GM21576 (cell line): Measurements from ENCODE around the gene ATF7.
"Not testable (repeated sequence)": the region's sequence is repeated elsewhere in the genome, so short reads cannot be mapped to it uniquely, and the experiment has no call there.

Source experiments
- ATAC-seq: cut with Tn5 transposase; IDR thresholded peaks from one replicate; pipeline ENCODE4 v1.9.1; 2021; ENCODE audit warnings: mild to moderate bottlenecking, moderate library complexity; ENCODE audit not compliant: unreplicated experiment

ATF7 gene

DNA sequence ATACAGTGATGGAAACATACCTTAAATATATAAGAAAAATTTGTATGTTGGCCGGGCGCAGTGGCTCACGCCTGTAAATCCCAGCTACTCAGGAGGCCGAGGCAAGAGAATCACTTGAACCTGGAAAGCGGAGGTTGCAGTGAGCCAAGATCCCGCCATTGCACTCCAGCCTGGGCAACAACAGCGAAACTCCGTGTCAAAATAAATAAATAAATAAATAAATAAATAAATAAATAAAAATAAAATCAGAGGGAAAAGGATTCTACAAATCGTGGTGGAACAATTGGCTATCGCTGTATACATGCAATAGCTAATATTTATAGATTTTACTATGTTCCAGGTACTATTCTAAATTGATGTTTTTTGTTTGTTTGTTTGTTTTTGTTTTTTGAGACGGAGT, 1.7 kb upstream of the ATF7 start:
- no peak for ATAC-seq

DNA sequence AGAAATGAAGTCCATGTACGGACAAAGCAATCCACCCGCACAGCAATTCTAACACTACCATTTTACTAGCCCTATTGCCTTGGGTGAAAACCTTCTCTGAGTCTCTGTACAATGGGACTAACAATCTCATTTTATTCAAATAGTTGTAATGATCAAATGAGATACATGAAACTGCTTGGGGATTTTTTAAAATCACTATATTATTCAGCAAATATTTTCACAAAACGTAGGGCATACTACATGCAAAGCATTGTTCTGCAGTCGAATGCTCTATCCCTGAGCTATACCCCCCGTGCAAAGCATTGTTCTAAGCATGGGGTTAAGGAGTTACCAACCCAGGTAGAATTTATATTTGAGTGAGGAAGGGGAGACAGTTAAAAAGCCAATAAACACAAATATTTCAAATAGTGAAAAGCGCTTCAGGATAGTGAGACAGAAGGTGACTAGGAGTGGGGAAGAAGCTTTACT, 554 bp upstream of the ATF7 start:
- ATAC-seq, result no peak

DNA sequence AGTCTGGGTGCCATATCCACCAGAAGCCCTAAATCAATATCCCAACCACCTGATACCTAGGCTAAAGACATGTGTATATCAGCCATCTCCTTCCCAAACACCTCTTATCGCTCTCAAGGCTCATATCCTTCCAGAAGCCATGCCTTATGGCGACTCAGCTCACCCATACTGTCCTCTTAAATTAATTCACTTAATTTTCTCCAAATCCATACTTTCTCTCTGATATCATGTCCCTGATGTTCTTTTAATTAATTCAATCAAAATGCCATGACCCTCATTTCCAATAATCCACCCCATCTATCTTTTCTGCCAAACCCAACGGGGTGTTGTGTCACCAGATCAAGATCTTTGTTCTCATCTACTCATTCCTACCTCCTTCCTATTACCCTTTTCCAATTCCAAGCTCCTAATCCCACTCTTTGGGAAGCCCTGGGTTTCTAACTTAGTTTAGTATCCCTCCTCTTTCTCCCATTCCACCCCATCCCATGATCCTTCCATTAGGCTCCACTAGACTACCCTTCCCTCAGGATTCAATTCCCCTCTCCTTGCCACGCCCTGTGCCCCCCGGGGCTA, 723 bp downstream of the ATF7 start:
- ATAC-seq, result no peak

DNA sequence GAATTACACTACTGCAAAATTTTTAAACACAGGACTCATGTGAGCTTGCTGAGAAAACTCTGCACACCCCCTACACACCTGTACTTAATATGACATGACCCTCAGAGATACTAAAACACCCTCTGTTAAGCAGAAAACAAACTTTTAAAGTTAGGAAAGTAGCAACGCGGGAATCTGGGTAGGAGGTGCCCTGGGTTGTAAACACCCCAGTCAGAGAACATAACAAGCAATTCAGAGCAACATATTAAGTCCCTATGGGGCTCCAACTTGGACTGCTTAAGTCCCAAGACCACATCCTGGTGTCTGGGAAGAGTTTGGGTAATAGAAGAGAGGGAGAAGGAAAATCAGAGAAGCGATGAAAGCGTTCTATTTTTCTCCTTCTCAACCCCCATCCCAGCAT, 1.2 kb downstream of the ATF7 start:
- no peak for ATAC-seq

DNA sequence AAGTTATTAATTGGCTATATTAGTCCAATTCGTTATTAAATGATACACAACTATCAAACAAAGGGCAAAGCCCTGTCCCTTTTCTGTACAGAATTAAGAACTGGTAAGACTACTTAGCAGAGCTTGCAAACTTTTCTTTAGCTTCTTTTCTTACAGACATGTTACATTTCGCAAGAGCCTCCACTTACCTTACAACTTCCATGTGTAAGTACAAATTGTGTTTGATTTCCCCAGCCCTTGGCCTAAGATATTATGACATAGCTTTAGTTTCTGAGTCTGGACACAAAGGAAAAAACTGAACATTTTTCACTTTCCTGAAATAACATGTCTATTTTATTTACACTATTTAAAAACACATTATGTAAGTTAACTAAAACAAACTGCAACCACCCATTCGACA, 1.7 kb downstream of the ATF7 start:
- no peak for ATAC-seq

DNA sequence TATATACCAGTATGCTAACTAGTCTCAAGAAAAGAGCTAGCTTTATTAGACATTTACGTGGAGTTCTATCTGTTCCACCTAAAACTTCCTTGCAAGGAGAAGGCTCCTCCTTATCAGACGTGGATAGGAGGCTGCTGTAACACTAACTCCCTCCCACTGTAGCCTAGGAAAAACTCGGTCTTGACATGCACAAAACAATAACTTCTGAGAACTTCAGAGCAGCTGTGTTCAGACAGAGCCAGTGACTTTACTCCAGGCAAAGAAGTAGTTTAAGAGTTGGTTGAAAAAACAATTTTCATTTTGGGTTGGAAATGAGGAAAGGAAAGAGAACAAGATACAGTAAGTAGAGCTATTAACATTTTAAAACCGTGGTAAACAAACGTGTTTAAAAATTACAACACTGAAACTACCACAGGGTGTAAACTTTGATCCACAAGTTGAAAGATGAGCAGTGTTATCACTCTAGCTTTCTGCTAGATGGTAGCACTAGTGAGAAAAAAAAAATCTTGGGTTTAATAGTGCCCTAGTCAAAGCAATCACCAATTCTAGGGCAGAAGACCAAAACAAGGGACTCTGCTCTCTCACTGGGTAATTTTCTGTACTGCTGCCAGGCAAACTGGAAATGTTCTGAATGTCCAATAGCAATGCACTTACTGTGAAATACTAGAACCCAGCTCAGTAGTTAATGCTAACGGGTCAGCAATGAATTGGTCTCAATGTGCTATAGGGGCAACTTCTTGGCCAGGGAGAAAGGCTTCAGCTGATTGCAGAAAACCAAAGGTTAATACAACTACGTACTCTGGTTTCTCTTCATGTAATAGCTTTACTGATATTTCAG, 2.4 kb downstream of the ATF7 start:
- ATAC-seq, result no peak

DNA sequence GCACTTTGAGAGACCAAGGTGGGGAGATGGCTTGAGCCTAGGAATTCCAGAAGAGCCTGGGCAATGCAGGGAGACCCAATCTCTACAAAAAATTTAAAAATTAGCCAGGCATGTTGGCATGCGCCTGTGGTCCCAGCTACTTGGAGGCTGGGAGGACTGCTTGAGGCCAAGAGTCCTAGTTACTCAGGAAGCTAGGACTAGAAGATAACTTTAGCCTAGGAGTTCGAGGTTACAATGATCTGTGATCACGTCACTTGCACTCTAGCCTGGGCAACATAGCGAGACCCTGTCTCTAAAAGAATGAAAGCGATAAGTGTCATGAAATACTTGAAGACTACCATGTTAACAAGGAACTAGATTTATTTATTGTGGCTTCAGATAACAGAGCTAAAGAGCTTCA, 3.5 kb downstream of the ATF7 start:
- ATAC-seq, result no peak

DNA sequence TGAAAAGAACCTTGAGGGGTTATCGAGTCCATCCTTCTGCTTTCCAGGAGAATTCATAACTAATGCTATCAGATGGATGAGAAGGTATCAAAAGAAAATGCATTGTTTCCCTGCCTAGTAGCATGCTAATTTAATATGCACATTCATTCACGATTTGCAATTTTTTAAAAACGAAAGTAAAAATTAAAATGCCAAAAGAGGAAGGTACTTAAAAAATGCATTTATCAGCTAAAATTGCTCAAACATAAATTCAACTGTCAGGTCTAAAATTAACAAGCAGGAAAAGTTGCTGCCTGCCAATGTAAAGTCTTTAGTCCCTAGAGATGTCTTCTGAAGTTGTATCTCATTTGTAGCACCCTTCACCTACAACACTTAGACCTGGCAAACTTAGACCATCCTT, 7.9 kb downstream of the ATF7 start:
- no peak for ATAC-seq

DNA sequence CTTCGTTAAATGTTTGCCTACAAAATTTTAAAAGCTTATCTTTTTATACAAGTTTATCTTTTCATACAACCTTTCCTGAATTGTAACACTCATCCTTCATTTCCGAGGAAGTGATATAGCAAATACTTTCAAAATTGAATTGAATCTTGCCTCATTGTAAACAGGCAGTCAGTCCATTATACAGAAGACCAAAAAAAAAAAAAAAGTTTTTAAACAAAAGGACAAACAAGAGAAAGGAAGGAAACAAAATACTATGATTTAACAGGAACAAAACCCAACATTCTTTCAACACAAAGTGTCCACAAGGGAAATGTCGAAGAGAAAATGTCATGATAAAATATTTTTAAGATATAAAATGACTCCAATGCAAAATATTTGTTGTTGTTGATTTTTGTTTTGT, 8.5 kb downstream of the ATF7 start:
- ATAC-seq, result no peak

DNA sequence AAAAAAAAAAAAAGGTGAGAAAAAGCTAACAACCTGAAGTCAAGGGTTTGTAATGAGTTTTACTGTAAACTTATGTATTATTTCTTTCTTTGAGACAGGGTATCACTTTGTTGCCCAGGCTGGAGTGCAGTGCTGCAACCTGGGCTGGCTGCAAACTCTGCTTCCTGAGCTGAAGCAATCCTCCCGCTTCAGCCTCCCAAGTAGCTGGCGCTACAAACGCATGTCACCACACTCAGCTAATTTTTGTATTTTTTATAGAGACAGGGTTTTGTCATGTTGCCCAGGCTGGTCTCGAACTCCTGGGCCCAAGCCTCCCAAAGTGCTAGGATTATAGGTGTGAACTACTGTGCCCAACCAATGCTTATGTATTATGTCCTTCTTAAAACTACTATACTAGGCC, 9.2 kb downstream of the ATF7 start:
- no peak for ATAC-seq

DNA sequence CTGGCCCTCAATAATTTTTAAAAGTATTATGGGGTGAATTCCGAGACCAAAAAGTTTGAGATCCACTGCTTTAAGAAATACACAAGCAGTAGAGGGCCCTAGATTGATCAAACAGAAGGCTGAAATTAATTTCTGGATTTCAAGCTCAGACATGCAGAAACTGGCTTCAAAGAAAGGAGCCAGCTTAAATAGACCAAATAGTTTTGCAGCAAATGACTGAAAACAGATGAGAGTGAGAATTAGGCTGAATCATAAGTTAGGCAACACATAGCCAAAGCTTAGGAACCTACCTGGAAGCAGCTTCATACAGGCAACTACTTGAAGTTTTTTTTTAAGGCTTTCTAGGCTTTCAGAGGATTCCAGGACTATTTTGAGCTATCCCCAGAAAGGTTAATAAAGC, 12.4 kb downstream of the ATF7 start:
- ATAC-seq, result no peak

DNA sequence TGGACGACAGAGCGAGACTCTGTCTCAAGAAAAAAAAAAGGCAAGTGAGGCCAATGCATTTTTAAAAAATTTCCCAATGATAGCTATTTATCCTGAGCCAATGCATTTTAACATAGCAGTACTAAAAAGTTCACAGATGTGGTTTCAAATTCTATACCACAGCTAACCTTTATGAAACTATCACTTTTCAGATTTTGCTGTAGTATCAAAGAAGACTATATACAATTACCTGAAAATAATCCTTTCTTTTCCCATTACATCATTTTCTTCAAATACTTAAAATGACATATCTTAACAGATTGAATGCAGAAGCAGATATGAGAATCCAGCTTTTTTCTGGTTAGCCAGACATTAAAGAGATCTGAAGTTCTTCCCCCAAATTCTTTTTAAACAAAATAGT, 13.2 kb downstream of the ATF7 start:
- ATAC-seq, result no peak

DNA sequence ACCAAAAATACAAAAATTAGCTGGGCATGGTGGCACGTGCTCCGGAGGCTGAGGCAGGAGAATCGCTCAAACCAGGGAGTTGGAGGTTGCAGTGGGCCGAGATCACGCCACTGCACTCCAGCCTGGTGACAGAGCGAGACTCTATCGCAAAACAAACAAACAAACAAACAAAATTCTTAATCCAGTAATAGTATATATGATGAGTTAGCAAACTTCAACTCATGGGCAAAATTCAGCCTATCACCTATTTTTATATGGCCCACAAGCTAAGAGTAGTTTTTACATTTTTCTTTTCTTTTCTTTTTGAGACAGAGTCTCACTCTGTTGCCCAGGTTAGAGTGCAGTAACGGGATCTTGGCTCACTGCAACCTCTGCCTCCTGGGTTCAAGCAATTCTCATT, 14.9 kb downstream of the ATF7 start:
- no peak for ATAC-seq

DNA sequence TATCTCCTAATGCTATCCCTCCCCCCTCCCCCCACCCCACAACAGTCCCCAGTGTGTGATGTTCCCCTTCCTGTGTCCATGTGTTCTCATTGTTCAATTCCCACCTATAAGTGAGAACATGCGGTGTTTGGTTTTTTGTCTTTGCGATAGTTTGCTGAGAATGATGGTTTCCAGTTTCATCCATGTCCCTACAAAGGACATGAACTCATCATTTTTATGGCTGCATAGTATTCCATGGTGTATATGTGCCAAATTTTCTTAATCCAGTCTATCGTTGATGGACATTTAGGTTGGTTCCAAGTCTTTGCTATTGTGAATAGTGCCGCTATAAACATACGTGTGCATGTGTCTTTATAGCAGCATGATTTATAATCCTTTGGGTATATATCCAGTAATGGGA, 19.5 kb downstream of the ATF7 start:
- not testable (repeated sequence) for ATAC-seq

DNA sequence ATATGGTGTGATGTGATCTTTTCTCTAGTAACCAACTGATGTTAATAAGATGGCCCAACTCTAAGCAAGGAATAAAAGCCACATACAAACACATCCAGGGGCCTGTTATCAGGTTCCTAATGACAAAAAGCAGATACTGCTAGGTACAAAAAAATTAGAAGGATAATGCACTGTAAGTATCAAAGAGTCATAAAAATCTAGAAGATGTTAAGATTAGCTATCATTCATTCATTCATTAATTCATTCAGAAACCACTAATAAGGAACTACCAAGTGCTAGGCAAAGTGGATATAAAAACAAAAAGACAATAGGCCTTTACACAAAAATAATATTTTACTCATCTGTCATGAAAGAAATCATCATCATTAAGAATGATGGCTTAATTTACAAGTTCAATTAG, 21.6 kb downstream of the ATF7 start:
- ATAC-seq, result no peak

DNA sequence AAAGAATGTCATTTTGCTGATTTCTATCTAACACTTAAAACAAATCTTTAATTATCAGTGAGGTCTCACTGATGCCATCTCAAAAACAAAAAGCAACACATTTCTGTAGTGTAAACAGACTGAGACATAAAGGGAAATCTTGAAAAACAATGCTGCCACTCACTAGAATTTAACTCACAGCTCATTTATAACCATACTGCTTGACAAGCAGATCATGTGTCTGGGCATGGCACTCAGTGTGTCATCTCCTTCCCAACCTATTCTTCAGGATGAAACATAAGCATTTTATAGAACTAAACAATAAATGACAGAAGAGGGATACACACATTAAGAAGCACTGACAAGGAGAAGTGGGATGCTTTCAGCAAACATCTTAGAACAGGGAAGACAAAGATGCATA, 22.4 kb downstream of the ATF7 start:
- ATAC-seq, result no peak

DNA sequence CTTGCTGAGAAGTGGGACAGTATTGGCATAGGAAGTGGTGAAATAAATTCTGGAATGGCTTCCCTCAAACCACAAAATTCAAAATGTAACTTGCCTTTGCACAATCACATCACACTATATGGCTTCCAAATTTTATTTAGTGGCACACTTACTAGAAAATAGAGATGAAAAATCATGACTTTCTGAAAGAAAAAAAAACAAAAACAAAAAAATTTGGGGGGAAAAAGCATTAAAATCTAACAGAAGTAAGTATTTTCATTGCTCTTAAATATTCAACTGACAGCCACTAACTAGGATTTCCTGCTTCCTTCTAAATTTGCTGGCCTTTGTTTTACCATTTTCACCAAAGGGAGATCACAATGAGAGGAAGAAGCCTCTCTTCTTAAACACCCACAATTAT, 23.0 kb downstream of the ATF7 start:
- ATAC-seq, result no peak

DNA sequence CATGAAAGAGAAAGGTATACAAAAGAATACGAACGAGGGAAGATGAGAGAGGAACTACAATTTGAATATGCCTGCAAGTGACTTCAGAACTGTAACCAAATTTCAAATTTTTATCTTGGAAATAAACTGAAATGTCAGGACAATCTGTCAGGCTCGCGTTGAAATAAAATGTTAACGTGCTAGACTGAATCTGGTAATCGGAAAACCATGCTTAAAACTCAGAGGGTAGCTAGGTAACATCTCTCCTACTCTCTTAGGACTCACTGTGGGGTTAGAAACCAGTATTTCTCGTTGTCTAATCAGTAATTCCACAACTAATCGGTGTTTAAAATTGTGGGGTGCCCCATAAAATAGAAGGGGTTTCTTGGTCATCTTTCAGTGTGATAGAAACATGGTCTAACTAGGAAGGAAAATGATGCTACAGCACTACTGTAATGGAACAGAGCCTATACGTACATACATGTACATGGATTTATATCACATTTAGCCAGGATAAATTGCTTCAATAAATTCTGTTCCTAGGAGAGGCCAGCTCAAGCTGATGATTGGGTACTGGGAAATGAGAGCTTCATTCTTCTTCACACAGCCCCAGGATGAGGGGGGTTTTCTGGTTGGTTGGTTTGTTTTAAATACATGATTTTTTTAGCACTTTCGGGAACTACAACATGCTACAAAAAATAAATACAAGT, 23.9 kb downstream of the ATF7 start:
- ATAC-seq, result no peak

DNA sequence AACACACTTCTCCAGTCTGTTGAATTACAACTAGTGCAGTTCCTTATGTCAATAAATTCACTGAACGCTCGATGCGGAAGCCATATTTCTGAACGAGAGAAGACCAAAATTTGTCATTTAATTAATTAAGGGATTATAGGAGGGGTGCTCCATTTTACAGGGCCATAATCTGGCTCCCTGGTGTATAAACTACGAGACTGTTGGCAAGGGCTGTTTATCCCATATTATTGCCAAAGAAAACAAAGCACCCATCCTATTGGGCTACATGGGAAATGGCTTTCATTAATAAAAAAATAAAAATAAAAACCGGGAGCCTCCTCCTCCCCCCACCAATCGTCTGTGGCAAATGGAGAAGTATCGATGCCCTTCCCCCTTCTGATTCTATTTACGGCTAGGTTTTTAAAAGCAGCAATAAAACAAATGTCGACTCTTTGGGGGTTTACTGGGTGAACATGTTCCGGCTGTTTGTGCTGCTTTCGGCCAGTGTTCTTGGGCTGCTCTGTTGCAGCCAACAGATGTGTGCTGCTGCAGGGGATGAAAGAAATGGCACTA, 24.8 kb downstream of the ATF7 start:
- no peak for ATAC-seq

DNA sequence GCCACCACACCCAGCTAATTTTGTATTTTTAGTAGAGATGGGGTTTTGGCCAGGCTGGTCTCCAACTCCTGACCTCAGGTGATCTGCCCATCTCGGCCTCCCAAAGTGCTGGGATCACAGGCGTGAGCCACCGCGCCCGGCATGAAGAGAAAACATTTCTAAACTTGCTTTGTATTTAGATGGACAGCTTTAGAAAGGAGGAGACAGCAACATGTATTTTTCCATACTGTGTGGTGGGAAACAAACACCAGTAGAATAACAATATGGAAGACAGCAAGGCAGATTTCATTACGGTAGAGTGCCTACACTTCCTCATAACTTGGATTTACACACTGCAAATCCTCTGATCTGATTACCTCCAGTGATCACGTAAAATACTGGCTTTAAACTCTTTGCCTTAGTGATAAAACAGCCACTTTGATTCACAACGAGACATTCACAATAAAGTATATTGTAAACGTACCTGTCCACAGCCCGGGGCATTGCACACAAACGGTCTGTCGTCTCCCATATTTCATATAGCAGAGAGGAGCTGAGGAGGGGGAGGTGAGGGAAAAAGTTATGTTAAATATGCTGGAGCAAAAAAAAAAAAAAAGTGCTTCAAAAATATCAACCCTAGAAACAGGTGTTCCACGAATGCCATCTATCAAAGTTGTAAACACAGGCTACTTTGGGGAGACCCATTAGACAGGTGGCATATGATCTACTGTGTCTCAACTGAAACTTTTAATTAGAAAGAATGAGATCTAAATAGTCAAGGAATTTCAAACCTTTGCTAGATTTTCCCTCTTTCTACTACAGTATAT, 25.5 kb downstream of the ATF7 start:
- no peak for ATAC-seq

DNA sequence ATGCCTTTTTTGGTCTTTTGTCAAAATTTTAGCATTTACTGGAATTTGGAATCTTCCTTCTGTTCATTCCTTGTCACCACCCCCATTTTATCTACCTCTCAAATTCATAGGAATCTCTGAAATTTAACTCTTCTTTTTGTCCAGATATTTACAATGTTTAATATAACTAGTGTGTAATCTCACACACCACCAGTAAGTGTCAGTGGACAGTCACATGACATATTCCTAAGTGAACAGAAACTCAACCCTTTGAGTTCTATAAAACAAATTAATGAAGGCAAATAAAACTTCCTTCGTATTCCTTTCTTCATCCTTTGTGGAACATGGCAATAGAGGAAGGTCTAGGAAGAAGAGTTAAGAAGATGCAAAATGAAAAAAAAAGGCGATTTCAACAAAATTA, 26.6 kb downstream of the ATF7 start:
- no peak for ATAC-seq
